Bronchial epithelial cell (primary cell): ENCODE data around the gene CDC42EP3. TPM values are rescaled to one million over a fixed set of nuclear protein-coding genes. Genes with fewer than 3 reads are reported as not detected.
A peak's percentile ranks its signal among the peaks of the same experiment; 100 is the strongest.

ENCODE experiments used
- DNase-seq: peaks from one replicate; pipeline ENCODE4 v3.0.0-alpha.2; 2010; ENCODE audit warnings: low read depth
- FAIRE-seq: peaks from 2 replicates; lab custom pipeline; 2011; peaks lifted over from hg19 to GRCh38; lab: Jason Lieb, UNC
- H3K27me3 ChIP-seq: 2 replicates; pipeline ENCODE4 v1.5.1; 2011; ENCODE audit warnings: low read length; ENCODE audit not compliant: control insufficient read depth, insufficient read depth
- H3K36me3 ChIP-seq: 2 replicates; pipeline ENCODE4 v1.5.1; 2011; ENCODE audit warnings: low read length; ENCODE audit not compliant: control insufficient read depth, insufficient read depth
- H3K4me3 ChIP-seq: 2 replicates; pipeline ENCODE4 v1.5.1; 2011; ENCODE audit warnings: mild to moderate bottlenecking, low read depth, low read length, control low read depth
- total RNA-seq: library from RNA; depleted of rRNA; stranded (reverse); fragments of >200 nt; gene quantifications from 2 replicates; pipeline ENCODE4 v1.2.1, GENCODE V29; 2014
- TF ChIP-seq, protein P1 (sequence below): IDR thresholded peaks from 2 replicates; pipeline ENCODE4 v1.5.1; 2011; ENCODE audit warnings: mild to moderate bottlenecking, moderate library complexity, low read length, control low read depth, inconsistent platforms; ENCODE audit not compliant: insufficient read depth, severe bottlenecking

Gene CDC42EP3
- total RNA-seq, 1 donor from 2014 or later = 10.5 TPM

DNA sequence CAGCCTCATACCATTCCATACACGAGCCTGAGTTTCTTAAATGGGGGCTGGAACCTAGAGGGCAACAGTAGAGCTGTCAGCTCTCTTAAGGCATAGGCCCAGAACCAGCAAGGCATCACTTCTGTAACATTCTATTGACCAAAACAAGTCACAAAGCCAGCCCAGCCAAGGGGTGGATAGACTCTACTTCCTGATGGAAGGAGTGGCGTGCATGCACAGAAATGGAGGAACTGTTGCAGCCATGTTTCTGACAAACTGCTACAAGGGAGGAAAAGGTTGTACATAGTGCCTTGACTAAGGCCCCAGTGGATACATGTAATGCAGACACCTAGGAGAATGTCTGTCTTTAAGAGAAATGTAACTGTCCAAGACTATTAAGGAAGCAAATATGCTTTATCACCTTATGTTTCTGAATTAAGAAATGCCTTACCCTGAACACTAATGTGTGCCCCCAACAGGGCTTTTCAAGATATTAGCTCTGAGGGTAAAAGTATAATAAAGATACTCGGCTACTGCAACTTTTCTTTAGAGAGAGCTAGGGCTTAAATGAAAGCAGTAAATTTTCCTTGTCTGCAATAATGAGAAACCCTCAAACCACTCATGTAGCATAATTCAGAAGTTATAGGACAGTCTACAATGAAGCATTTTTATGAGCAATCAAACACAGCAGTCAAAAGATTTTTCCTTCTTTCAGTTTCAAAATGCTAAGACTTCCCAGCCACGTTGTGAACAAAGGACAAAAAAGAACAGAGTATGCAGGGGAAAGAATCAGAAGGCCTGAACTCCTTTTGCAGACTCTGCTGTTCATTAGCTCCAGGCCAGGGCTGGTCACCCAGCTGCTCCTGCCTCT is 35.1 kb upstream of the CDC42EP3 start:
- DNase-seq (no peak), FAIRE-seq (no peak)
- H3K4me3 ChIP-seq = no peak overlapping the region
- H3K27me3 ChIP-seq = no peaks in the 10 kb centered on the region
- TF ChIP-seq, protein P1, sequence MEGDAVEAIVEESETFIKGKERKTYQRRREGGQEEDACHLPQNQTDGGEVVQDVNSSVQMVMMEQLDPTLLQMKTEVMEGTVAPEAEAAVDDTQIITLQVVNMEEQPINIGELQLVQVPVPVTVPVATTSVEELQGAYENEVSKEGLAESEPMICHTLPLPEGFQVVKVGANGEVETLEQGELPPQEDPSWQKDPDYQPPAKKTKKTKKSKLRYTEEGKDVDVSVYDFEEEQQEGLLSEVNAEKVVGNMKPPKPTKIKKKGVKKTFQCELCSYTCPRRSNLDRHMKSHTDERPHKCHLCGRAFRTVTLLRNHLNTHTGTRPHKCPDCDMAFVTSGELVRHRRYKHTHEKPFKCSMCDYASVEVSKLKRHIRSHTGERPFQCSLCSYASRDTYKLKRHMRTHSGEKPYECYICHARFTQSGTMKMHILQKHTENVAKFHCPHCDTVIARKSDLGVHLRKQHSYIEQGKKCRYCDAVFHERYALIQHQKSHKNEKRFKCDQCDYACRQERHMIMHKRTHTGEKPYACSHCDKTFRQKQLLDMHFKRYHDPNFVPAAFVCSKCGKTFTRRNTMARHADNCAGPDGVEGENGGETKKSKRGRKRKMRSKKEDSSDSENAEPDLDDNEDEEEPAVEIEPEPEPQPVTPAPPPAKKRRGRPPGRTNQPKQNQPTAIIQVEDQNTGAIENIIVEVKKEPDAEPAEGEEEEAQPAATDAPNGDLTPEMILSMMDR = no peak
- no peaks in the 10 kb centered on the region for H3K36me3 ChIP-seq

DNA sequence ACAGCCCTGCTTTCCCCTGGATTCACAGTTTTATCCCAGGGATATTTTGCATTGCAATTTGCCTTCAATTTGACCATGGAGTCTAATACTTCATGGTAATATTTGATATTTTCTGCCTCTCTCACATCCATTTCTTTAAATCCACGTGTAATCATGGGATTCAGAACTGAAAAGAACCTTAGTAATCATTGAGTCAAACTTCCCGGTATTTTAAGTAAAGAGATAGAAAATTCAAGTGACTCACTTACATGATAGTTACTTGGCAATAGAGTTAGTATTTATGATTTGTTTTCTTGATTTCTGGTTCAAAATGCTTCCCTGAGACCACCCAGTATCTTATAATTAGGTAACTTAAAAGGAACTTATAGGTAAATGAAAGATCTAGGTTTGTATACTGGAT is 33.7 kb upstream of the CDC42EP3 start:
- Histone ChIP-seq H3K36me3 (no peaks in the 10 kb centered on the region), H3K27me3 (no peaks in the 10 kb centered on the region), H3K4me3 (no peak overlapping the region)
- no peak for FAIRE-seq
- DNase-seq = peak; percentile 20
- TF ChIP-seq, protein P1 = no peak

DNA sequence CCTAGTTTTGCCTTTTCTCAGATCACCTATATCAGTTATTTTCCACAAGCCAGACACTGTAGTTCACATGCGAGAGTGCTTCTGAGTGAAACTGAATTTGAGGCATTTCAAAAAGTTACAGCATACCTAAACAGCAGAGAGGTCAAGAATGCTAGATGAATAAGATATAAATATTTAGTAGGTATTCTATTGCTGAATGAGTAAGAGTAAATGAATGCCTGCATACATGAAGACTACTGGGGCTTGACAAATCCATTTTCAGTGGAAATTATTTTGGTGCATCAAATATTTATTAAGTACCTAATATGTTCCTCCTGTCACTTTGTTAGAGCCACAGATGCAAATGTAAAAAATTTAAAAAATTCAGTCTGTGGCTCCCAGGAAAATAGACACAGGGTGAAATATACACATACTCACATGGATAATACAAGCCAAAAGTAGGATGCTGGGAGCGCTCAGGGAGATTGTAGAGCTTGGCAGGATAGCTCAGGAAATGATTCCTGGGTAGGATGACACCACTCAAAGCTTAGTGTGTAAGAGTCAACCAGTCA is 27.6 kb upstream of the CDC42EP3 start:
- DNase-seq = no peak
- no peaks in the 10 kb centered on the region for H3K36me3 ChIP-seq
- no peak overlapping the region for H3K4me3 ChIP-seq
- TF ChIP-seq, protein P1 = no peak
- no peak for FAIRE-seq
- no peaks in the 10 kb centered on the region for H3K27me3 ChIP-seq

DNA sequence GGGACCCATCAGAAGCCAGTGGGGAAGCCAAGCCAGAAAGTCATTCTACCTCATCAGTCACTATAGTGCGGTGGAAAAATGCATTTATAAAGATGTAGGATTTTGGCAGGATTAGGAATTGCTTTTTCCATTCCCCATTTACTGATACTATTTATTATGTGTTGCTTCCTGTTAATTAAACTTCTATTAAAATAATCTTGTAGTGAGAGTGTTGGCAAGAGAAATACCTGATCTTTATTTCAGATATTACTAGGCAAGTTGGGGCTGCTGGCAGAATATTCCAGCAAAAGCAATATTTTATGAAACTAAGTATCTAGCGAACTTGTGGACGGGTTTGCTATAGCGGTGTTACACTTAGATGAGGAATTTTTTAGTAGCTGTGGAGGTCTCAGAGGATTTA is 23.9 kb upstream of the CDC42EP3 start:
- no peaks in the 10 kb centered on the region for H3K36me3 ChIP-seq
- H3K4me3 ChIP-seq = no peak overlapping the region
- DNase-seq (no peak), FAIRE-seq (no peak)
- no peaks in the 10 kb centered on the region for H3K27me3 ChIP-seq
- TF ChIP-seq, protein P1 = no peak

DNA sequence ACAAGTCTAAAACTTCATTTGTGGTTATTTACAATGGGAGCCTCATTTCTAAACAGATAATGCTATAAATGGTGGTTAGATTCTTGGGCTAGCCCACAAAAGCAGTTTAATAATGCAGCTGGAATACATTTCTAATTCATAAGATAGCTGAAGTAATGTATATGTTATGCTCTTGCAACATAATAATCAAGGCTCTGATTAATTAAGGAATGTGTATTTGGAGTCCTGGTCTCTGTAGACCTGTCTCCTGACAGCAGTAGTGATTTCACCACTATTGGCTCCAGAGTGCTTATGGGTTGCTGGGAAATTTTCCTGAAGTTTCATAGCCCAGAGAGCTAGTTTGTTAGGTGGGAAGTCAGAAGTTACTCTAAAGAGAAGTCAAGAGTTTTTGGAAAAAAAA is 21.3 kb upstream of the CDC42EP3 start:
- DNase-seq (no peak), FAIRE-seq (no peak)
- TF ChIP-seq, protein P1 = no peak
- Histone ChIP-seq H3K4me3 (no peak overlapping the region), H3K36me3 (no peaks in the 10 kb centered on the region), H3K27me3 (no peaks in the 10 kb centered on the region)
